Nephron (organoid): ENCODE measurements around the gene TMEM25.

Source experiments
- H3K27ac Mint-ChIP-seq, 3 experiments: 2 replicates each; pipeline ENCODE4 v1.8.0; 2020; ENCODE audit warnings: mixed read lengths in 3 of 3, mild to moderate bottlenecking in 2 of 3, moderate library complexity in 1 of 3
- H3K27me3 Mint-ChIP-seq: 2 replicates; pipeline ENCODE4 v1.8.0; 2021; ENCODE audit warnings: low read depth, mild to moderate bottlenecking, moderate library complexity, mixed read lengths
- H3K36me3 Mint-ChIP-seq: 2 replicates; pipeline ENCODE4 v1.8.0; 2020; ENCODE audit warnings: low read depth, mixed read lengths
- H3K4me1 Mint-ChIP-seq: 2 replicates; pipeline ENCODE4 v1.8.0; 2020; ENCODE audit warnings: mixed read lengths
- H3K4me3 Mint-ChIP-seq, 3 experiments: 2 replicates each; pipeline ENCODE4 v1.8.0; 2020; ENCODE audit warnings: mild to moderate bottlenecking in 3 of 3, mixed read lengths in 3 of 3, moderate library complexity in 2 of 3
- H3K9me3 Mint-ChIP-seq: 2 replicates; pipeline ENCODE4 v1.8.0; 2020; ENCODE audit warnings: mixed read lengths
- CTCF ChIP-seq, 3 experiments: fragments of 200-600 bp; sonication (generic); IDR thresholded peaks; one replicate each; pipeline ENCODE4 v1.5.0; 2021; ENCODE audit warnings: antibody characterized with exemption in 3 of 3; ENCODE audit not compliant: unreplicated experiment in 3 of 3

The TMEM25 gene

GRCh38 chr11:118497831-118498230 is 33.2 kb upstream of the TMEM25 start:
- no peaks in the 10 kb centered on the region for H3K27me3 Mint-ChIP-seq
- no peak overlapping the region for H3K4me3 Mint-ChIP-seq
- no peak overlapping the region for H3K27ac Mint-ChIP-seq
- no peaks in the 10 kb centered on the region for H3K9me3 Mint-ChIP-seq
- H3K4me1 Mint-ChIP-seq, result no peaks in the 10 kb centered on the region
- TF ChIP-seq CTCF (IDR thresholded peaks at IDR 0.05; ENCODE audit: unreplicated experiment in 3 of 3), result no peak
- H3K36me3 Mint-ChIP-seq, result peaks cover 77% of the 10 kb centered on the region

GRCh38 chr11:118503216-118503615 is 27.8 kb upstream of the TMEM25 start:
- H3K27me3 Mint-ChIP-seq, result no peaks in the 10 kb centered on the region
- peaks cover 91% of the 10 kb centered on the region for H3K36me3 Mint-ChIP-seq
- no peak for TF ChIP-seq CTCF (IDR thresholded peaks at IDR 0.05; ENCODE audit: unreplicated experiment in 3 of 3)
- H3K4me1 Mint-ChIP-seq, result no peaks in the 10 kb centered on the region
- H3K27ac Mint-ChIP-seq, result no peak overlapping the region
- no peaks in the 10 kb centered on the region for H3K9me3 Mint-ChIP-seq
- H3K4me3 Mint-ChIP-seq, result no peak overlapping the region

- Mint-ChIP-seq H3K27me3 (no peaks in the 10 kb centered on the region), H3K9me3 (no peaks in the 10 kb centered on the region), H3K4me3 (no peak overlapping the region), H3K36me3 (peaks cover 70% of the 10 kb centered on the region), H3K27ac (no peak overlapping the region), H3K4me1 (no peaks in the 10 kb centered on the region)
- TF ChIP-seq CTCF (IDR thresholded peaks at IDR 0.05; ENCODE audit: unreplicated experiment in 3 of 3), result no peak
These were observed 19.4 kb upstream of the TMEM25 start for GRCh38 chr11:118511601-118512000.

- H3K9me3 Mint-ChIP-seq, result no peaks in the 10 kb centered on the region
- H3K4me3 Mint-ChIP-seq, result no peak overlapping the region
- H3K4me1 Mint-ChIP-seq, result no peaks in the 10 kb centered on the region
- no peaks in the 10 kb centered on the region for H3K27me3 Mint-ChIP-seq
- H3K27ac Mint-ChIP-seq, result no peak overlapping the region
- no peak for TF ChIP-seq CTCF (IDR thresholded peaks at IDR 0.05; ENCODE audit: unreplicated experiment in 3 of 3)
- peaks cover 61% of the 10 kb centered on the region for H3K36me3 Mint-ChIP-seq
These were observed 16.9 kb upstream of the TMEM25 start for GRCh38 chr11:118514103-118514502.

- no peak overlapping the region for H3K27ac Mint-ChIP-seq
- H3K36me3 Mint-ChIP-seq, result peaks cover 71% of the 10 kb centered on the region
- H3K4me1 Mint-ChIP-seq, result peaks cover 23% of the 10 kb centered on the region
- H3K9me3 Mint-ChIP-seq, result no peaks in the 10 kb centered on the region
- no peak for TF ChIP-seq CTCF (IDR thresholded peaks at IDR 0.05; ENCODE audit: unreplicated experiment in 3 of 3)
- no peak overlapping the region for H3K4me3 Mint-ChIP-seq
- H3K27me3 Mint-ChIP-seq, result no peaks in the 10 kb centered on the region
These were observed 11.4 kb upstream of the TMEM25 start for GRCh38 chr11:118519549-118519948.

- no peak overlapping the region for H3K4me3 Mint-ChIP-seq
- no peaks in the 10 kb centered on the region for H3K27me3 Mint-ChIP-seq
- no peaks in the 10 kb centered on the region for H3K9me3 Mint-ChIP-seq
- peaks cover 30% of the 10 kb centered on the region for H3K4me1 Mint-ChIP-seq
- TF ChIP-seq CTCF (IDR thresholded peaks at IDR 0.05; ENCODE audit: unreplicated experiment in 3 of 3), result no peak
- peak overlapping the region in 2 of 3 experiments; percentile 23 to 26 for H3K27ac Mint-ChIP-seq
- peaks cover 58% of the 10 kb centered on the region for H3K36me3 Mint-ChIP-seq
These were observed 9.1 kb upstream of the TMEM25 start for GRCh38 chr11:118521892-118522311.
